ENCODE results near the gene SAYSD1. TPM values are rescaled to one million over a fixed set of nuclear protein-coding genes. Genes with fewer than 3 reads are reported as not detected.

SAYSD1 gene
- total and polyA plus RNA-seq, 9 of the 15 experiments (the other 6 are each of a cell fraction or from before 2014, with no cell fraction given), result 3.5 to 19.1 (median 12.4) TPM

DNA sequence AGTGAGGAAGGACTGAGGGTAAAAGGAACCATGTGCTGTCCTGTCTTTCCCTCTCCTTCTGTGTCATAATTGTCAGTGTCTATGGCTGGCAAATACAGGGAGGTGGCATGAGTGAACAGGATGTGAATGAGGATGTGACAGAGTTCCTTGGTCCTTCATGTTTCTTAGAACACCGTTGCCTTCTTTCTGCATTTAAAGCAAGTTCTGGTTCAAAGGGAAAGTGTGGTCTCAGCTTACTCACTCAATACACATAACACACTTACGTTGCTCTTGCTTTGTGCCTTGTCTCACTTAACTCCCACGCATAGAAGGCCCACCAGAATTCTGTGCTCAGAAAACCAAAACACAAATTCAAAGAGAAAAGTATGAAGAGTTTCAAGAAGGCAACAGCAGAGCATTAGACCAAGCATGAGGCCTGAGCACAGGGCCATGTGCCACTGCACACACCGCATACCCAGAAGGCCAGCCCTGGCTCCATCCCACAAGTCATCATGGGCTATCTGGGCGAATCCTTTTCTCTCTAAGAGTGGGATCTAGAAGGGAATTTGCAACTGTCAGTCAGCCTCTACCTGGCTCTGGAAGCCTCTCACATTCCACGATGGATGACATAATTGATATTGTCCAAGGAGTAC, 38.9 kb upstream of the SAYSD1 start:
- H3K4me2 ChIP-seq (ENCODE audit: insufficient read depth, low read length), result no peak overlapping the region
- WGBS (ENCODE audit: insufficient coverage, low coverage, missing lambda C conversion rate), result 6% methylated on average over 6 of the region's 6 CpGs
- in situ Hi-C loops (cut with MboI), result no loop called here
- ChIA-PET CTCF (ENCODE audit: low intra/inter-chr PET ratio) (no interaction called here), POLR2A (interaction anchor here (0.7 kb wide), 1 partner anchor 28 kb away, joined by 3 read pairs; no protein-coding TSS in a partner anchor)
- H3K4me3 ChIP-seq, result no peak overlapping the region
- H4K20me1 ChIP-seq (replicated peaks; ENCODE audit: control insufficient read depth, insufficient read depth, low read length), result no peaks in the 10 kb centered on the region
- no peak overlapping the region for H3K9ac ChIP-seq (ENCODE audit: insufficient read depth in 1 of 2, low read depth in 2 of 2, low read length in 2 of 2)
- no peaks in the 10 kb centered on the region for H3K9me1 ChIP-seq (ENCODE audit: control insufficient read depth, insufficient read depth, low read length)
- no peaks in the 10 kb centered on the region for H3K4me1 ChIP-seq (replicated peaks in 1 of 2; ENCODE audit: control insufficient read depth in 2 of 2, insufficient read depth in 2 of 2, low read length in 2 of 2)
- no peaks in the 10 kb centered on the region for H3K9me3 ChIP-seq (replicated peaks; ENCODE audit: control insufficient read depth, insufficient read depth, low read depth, low read length)
- peaks cover 4 to 5% of the 10 kb centered on the region in 2 experiments; a peak in 3 of 5 replicates for H3K27me3 ChIP-seq (ENCODE audit: control insufficient read depth in 2 of 2, insufficient read depth in 2 of 2, low read length in 2 of 2)
- no peak overlapping the region for H3K27ac ChIP-seq (ENCODE audit: extremely low read depth, low read depth, low read length)
- no TSS peak for BruUV-seq (replicated peaks)
- intact Hi-C loops (cut with micrococcal nuclease), result loop anchor here (5.0 kb wide), 1 partner anchor 157 kb away; no protein-coding TSS in a partner anchor
- H3K36me3 ChIP-seq (ENCODE audit: control insufficient read depth, insufficient read depth, low read length), result no peaks in the 10 kb centered on the region
- TF ChIP-seq MED1 (CRISPR knock-in tag; IDR thresholded peaks at IDR 0.05; ENCODE audit: borderline replicate concordance), result no peak
- no peaks in the 10 kb centered on the region for H3K79me2 ChIP-seq (ENCODE audit: control insufficient read depth, insufficient read depth, low read length)
- H2AFZ ChIP-seq (ENCODE audit: low read depth, low read length), result no peak overlapping the region
- ATAC-seq (no peak), FAIRE-seq (no peak), DNase-seq (ENCODE audit: extremely low read depth in 1 of 4, low spot score in 3 of 4) (no peak)

DNA sequence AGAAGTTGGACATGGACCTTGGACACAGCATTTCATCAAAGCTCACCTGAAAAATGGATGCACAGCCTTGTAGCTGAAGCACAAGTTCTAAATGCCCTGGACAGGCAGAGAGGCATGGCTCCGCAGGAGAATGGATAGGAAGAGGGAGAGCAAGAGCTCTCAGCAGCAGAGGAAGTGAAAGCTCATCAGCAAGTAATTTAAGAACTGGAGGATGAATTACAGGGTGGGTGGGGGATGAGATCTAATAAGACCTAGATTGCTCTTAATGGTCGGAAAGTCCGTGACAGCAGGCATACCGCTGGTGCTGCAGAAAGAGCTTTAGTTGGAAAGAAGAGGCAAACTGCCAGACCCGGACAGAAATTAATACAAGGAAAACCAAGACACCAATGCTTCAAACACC, 37.3 kb upstream of the SAYSD1 start:
- Histone ChIP-seq H3K79me2 (ENCODE audit: control insufficient read depth, insufficient read depth, low read length) (no peaks in the 10 kb centered on the region), H3K36me3 (ENCODE audit: control insufficient read depth, insufficient read depth, low read length) (no peaks in the 10 kb centered on the region), H3K9me1 (ENCODE audit: control insufficient read depth, insufficient read depth, low read length) (no peaks in the 10 kb centered on the region), H4K20me1 (replicated peaks; ENCODE audit: control insufficient read depth, insufficient read depth, low read length) (no peaks in the 10 kb centered on the region), H3K9me3 (replicated peaks; ENCODE audit: control insufficient read depth, insufficient read depth, low read depth, low read length) (no peaks in the 10 kb centered on the region), H3K4me3 (no peak overlapping the region), H3K4me2 (ENCODE audit: insufficient read depth, low read length) (no peak overlapping the region), H3K4me1 (replicated peaks in 1 of 2; ENCODE audit: control insufficient read depth in 2 of 2, insufficient read depth in 2 of 2, low read length in 2 of 2) (no peaks in the 10 kb centered on the region), H3K9ac (ENCODE audit: insufficient read depth in 1 of 2, low read depth in 2 of 2, low read length in 2 of 2) (no peak overlapping the region), H2AFZ (ENCODE audit: low read depth, low read length) (no peak overlapping the region), H3K27me3 (ENCODE audit: control insufficient read depth in 2 of 2, insufficient read depth in 2 of 2, low read length in 2 of 2) (peaks cover 5 to 6% of the 10 kb centered on the region in 2 experiments; a peak in 3 of 5 replicates), H3K27ac (ENCODE audit: extremely low read depth, low read depth, low read length) (no peak overlapping the region)
- POLR2A ChIA-PET, result interaction anchor here (1.0 to 1.9 kb wide), 3 partner anchors 45 to 150 kb away, joined by 3 to 5 read pairs (median 5); no protein-coding TSS in a partner anchor
- intact Hi-C loops (cut with micrococcal nuclease), result loop anchor here (5.0 kb wide), 1 partner anchor 155 kb away; no protein-coding TSS in a partner anchor
- WGBS (ENCODE audit: insufficient coverage, low coverage, missing lambda C conversion rate), result 0% methylated on average over 5 of the region's 5 CpGs
- CTCF ChIA-PET (ENCODE audit: low intra/inter-chr PET ratio), result no interaction called here
- TF ChIP-seq TAF7 (tag; IDR thresholded peaks at IDR 0.05), result no peak
- no peak for TF ChIP-seq RBFOX2 (IDR thresholded peaks at IDR 0.05; ENCODE audit: low read depth, low read length)
- TF ChIP-seq NR2F6 (CRISPR knock-in tag; IDR thresholded peaks at IDR 0.05), result no peak
- TF ChIP-seq, protein P1, sequence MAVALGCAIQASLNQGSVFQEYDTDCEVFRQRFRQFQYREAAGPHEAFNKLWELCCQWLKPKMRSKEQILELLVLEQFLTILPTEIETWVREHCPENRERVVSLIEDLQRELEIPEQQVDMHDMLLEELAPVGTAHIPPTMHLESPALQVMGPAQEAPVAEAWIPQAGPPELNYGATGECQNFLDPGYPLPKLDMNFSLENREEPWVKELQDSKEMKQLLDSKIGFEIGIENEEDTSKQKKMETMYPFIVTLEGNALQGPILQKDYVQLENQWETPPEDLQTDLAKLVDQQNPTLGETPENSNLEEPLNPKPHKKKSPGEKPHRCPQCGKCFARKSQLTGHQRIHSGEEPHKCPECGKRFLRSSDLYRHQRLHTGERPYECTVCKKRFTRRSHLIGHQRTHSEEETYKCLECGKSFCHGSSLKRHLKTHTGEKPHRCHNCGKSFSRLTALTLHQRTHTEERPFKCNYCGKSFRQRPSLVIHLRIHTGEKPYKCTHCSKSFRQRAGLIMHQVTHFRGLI (CRISPR knock-in tag; IDR thresholded peaks at IDR 0.05), result no peak
- no peak for TF ChIP-seq ZC3H8 (IDR thresholded peaks at IDR 0.05)
- TF ChIP-seq SLC30A9 (CRISPR knock-in tag; IDR thresholded peaks at IDR 0.05), result no peak
- TF ChIP-seq U2AF2 (optimal IDR thresholded peaks at IDR 0.05; ENCODE audit: low read depth, low read length), result no peak
- TF ChIP-seq CEBPB (tag; IDR thresholded peaks at IDR 0.05), result no peak
- no TSS peak for BruUV-seq (replicated peaks)
- in situ Hi-C loops (cut with MboI), result no loop called here
- DNase-seq (ENCODE audit: extremely low read depth in 1 of 4, low spot score in 3 of 4) (no peak), FAIRE-seq (no peak), ATAC-seq (no peak)
